Activated CD4-positive, alpha-beta T cell treated with anti-CD3 and anti-CD28 coated beads, Interleukin-2, amount 50 U/mL, for 4 hours (primary cell): Measurements from ENCODE around the gene FREY1.

Experiments
- DNase-seq, 2 experiments: peaks; one replicate each; pipeline ENCODE4 v3.0.0-alpha.2; 2020

FREY1 gene

GRCh38 chr11:45906965-45907611, at the start of gene FREY1:
Gene FREY1, minus strand, starts transcription at chr11:45907271. Its CDS starts 26 bp downstream, at chr11:45907245.
- no peak for DNase-seq

GRCh38 chr11:45949992-45950407, 42.9 kb upstream of the FREY1 start:
- DNase-seq, result no peak

GRCh38 chr11:45948356-45948755, 41.3 kb upstream of the FREY1 start:
- DNase-seq, result no peak

GRCh38 chr11:45947885-45948284, 40.8 kb upstream of the FREY1 start:
- DNase-seq, result no peak

- DNase-seq, result no peak
Measured at GRCh38 chr11:45945397-45945999, 38.4 kb upstream of the FREY1 start.

- DNase-seq, result no peak
Measured at GRCh38 chr11:45942381-45942780, 35.3 kb upstream of the FREY1 start.

- DNase-seq, result no peak
Measured at GRCh38 chr11:45941285-45941684, 34.2 kb upstream of the FREY1 start.

- DNase-seq, result no peak
Measured at GRCh38 chr11:45939836-45940235, 32.8 kb upstream of the FREY1 start.

- no peak for DNase-seq
Measured at GRCh38 chr11:45937916-45938315, 30.8 kb upstream of the FREY1 start.

GRCh38 chr11:45936511-45937054, 29.5 kb upstream of the FREY1 start:
- no peak for DNase-seq

- no peak for DNase-seq
Measured at GRCh38 chr11:45935349-45936064, 28.4 kb upstream of the FREY1 start.

GRCh38 chr11:45934580-45935318, 27.7 kb upstream of the FREY1 start:
- no peak for DNase-seq

- no peak for DNase-seq
Measured at GRCh38 chr11:45933846-45934579, 26.9 kb upstream of the FREY1 start.

- DNase-seq, result no peak
Measured at GRCh38 chr11:45933131-45933831, 26.2 kb upstream of the FREY1 start.

GRCh38 chr11:45932217-45932616, 25.1 kb upstream of the FREY1 start:
- no peak for DNase-seq

- no peak for DNase-seq
Measured at GRCh38 chr11:45931739-45932138, 24.7 kb upstream of the FREY1 start.

- no peak for DNase-seq
Measured at GRCh38 chr11:45930951-45931570, 24.0 kb upstream of the FREY1 start.

- DNase-seq, result no peak
Measured at GRCh38 chr11:45930031-45930794, 23.1 kb upstream of the FREY1 start.

GRCh38 chr11:45929486-45930030, 22.5 kb upstream of the FREY1 start:
- no peak for DNase-seq

GRCh38 chr11:45928535-45929215, 21.6 kb upstream of the FREY1 start:
- DNase-seq, result no peak
